ENCODE measurements around the gene VSTM4. TPM values are rescaled to one million over a fixed set of nuclear protein-coding genes. Genes with fewer than 3 reads are reported as not detected.

VSTM4 gene
- polyA plus RNA-seq (2012; ENCODE audit: low read depth, missing spikeins), result 0.06 TPM

GRCh38 chr10:49115015-49115795, at the start of gene VSTM4:
Gene VSTM4, minus strand, starts transcription at chr10:49115522. Its CDS starts 37 bp downstream, at chr10:49115485.
- FAIRE-seq (peak; percentile 40), DNase-seq (ENCODE audit: insufficient read length, low spot score) (peak; percentile 36)

GRCh38 chr10:49164559-49165188, 49.4 kb upstream of the VSTM4 start:
- TF ChIP-seq POLR2A (IDR thresholded peaks at IDR 0.05; ENCODE audit: low read depth, low read length) (no peak), POLR2AphosphoS5 (IDR thresholded peaks at IDR 0.05; ENCODE audit: low read depth, low read length) (no peak), TAF1 (IDR thresholded peaks at IDR 0.05; ENCODE audit: low read depth, low read length) (no peak), PAX5 (IDR thresholded peaks at IDR 0.05; ENCODE audit: insufficient read depth, low read length, severe bottlenecking) (no peak), SPI1 (IDR thresholded peaks at IDR 0.05; ENCODE audit: low read depth, low read length) (no peak), POU2F2 (IDR thresholded peaks at IDR 0.05; ENCODE audit: low read depth, low read length) (0 out of 2 replicates have a peak, but pooled peaks have one; percentile 27)
- FAIRE-seq (peak; percentile 82), DNase-seq (ENCODE audit: insufficient read length, low spot score) (peak; percentile 50)

More at GRCh38 chr10:49115015-49115795, at the start of gene VSTM4:
- TF ChIP-seq SPI1 (IDR thresholded peaks at IDR 0.05; ENCODE audit: low read depth, low read length), result no peak

GRCh38 chr10:49163741-49164140, 48.4 kb upstream of the VSTM4 start:
- FAIRE-seq (no peak), DNase-seq (ENCODE audit: insufficient read length, low spot score) (no peak)
- TF ChIP-seq POLR2AphosphoS5 (IDR thresholded peaks at IDR 0.05; ENCODE audit: low read depth, low read length), result no peak
- no peak for TF ChIP-seq PAX5 (IDR thresholded peaks at IDR 0.05; ENCODE audit: insufficient read depth, low read length, severe bottlenecking)
- TF ChIP-seq TAF1 (IDR thresholded peaks at IDR 0.05; ENCODE audit: low read depth, low read length), result no peak
- no peak for TF ChIP-seq POLR2A (IDR thresholded peaks at IDR 0.05; ENCODE audit: low read depth, low read length)
- no peak for TF ChIP-seq SPI1 (IDR thresholded peaks at IDR 0.05; ENCODE audit: low read depth, low read length)
- TF ChIP-seq POU2F2 (IDR thresholded peaks at IDR 0.05; ENCODE audit: low read depth, low read length), result no peak

- FAIRE-seq (no peak), DNase-seq (ENCODE audit: insufficient read length, low spot score) (no peak)
- TF ChIP-seq POLR2A (IDR thresholded peaks at IDR 0.05; ENCODE audit: low read depth, low read length), result no peak
- no peak for TF ChIP-seq TAF1 (IDR thresholded peaks at IDR 0.05; ENCODE audit: low read depth, low read length)
- TF ChIP-seq PAX5 (IDR thresholded peaks at IDR 0.05; ENCODE audit: insufficient read depth, low read length, severe bottlenecking), result no peak
- no peak for TF ChIP-seq SPI1 (IDR thresholded peaks at IDR 0.05; ENCODE audit: low read depth, low read length)
- TF ChIP-seq POLR2AphosphoS5 (IDR thresholded peaks at IDR 0.05; ENCODE audit: low read depth, low read length), result no peak
- TF ChIP-seq POU2F2 (IDR thresholded peaks at IDR 0.05; ENCODE audit: low read depth, low read length), result no peak
Observed at GRCh38 chr10:49162761-49163310, 47.5 kb upstream of the VSTM4 start.

- DNase-seq (ENCODE audit: insufficient read length, low spot score) (no peak), FAIRE-seq (no peak)
- TF ChIP-seq POU2F2 (IDR thresholded peaks at IDR 0.05; ENCODE audit: low read depth, low read length) (no peak), POLR2AphosphoS5 (IDR thresholded peaks at IDR 0.05; ENCODE audit: low read depth, low read length) (no peak), SPI1 (IDR thresholded peaks at IDR 0.05; ENCODE audit: low read depth, low read length) (no peak), TAF1 (IDR thresholded peaks at IDR 0.05; ENCODE audit: low read depth, low read length) (no peak), PAX5 (IDR thresholded peaks at IDR 0.05; ENCODE audit: insufficient read depth, low read length, severe bottlenecking) (no peak)
Observed at GRCh38 chr10:49162063-49162462, 46.7 kb upstream of the VSTM4 start.

- DNase-seq (ENCODE audit: insufficient read length, low spot score) (no peak), FAIRE-seq (no peak)
- no peak for TF ChIP-seq POU2F2 (IDR thresholded peaks at IDR 0.05; ENCODE audit: low read depth, low read length)
- TF ChIP-seq POLR2AphosphoS5 (IDR thresholded peaks at IDR 0.05; ENCODE audit: low read depth, low read length), result no peak
- TF ChIP-seq TAF1 (IDR thresholded peaks at IDR 0.05; ENCODE audit: low read depth, low read length), result no peak
- TF ChIP-seq PAX5 (IDR thresholded peaks at IDR 0.05; ENCODE audit: insufficient read depth, low read length, severe bottlenecking), result no peak
- TF ChIP-seq POLR2A (IDR thresholded peaks at IDR 0.05; ENCODE audit: low read depth, low read length), result no peak
- no peak for TF ChIP-seq SPI1 (IDR thresholded peaks at IDR 0.05; ENCODE audit: low read depth, low read length)
Observed at GRCh38 chr10:49161411-49161997, 46.2 kb upstream of the VSTM4 start.

- FAIRE-seq, result no peak
- TF ChIP-seq SPI1 (IDR thresholded peaks at IDR 0.05; ENCODE audit: low read depth, low read length), result no peak
- TF ChIP-seq TAF1 (IDR thresholded peaks at IDR 0.05; ENCODE audit: low read depth, low read length), result no peak
- TF ChIP-seq PAX5 (IDR thresholded peaks at IDR 0.05; ENCODE audit: insufficient read depth, low read length, severe bottlenecking), result no peak
- TF ChIP-seq POLR2AphosphoS5 (IDR thresholded peaks at IDR 0.05; ENCODE audit: low read depth, low read length), result no peak
- no peak for TF ChIP-seq POLR2A (IDR thresholded peaks at IDR 0.05; ENCODE audit: low read depth, low read length)
- no peak for TF ChIP-seq POU2F2 (IDR thresholded peaks at IDR 0.05; ENCODE audit: low read depth, low read length)
- no peak for DNase-seq (ENCODE audit: insufficient read length, low spot score)
Observed at GRCh38 chr10:49160814-49161213, 45.5 kb upstream of the VSTM4 start.

- FAIRE-seq, result no peak
- TF ChIP-seq POLR2AphosphoS5 (IDR thresholded peaks at IDR 0.05; ENCODE audit: low read depth, low read length) (no peak), POLR2A (IDR thresholded peaks at IDR 0.05; ENCODE audit: low read depth, low read length) (no peak), PAX5 (IDR thresholded peaks at IDR 0.05; ENCODE audit: insufficient read depth, low read length, severe bottlenecking) (no peak), TAF1 (IDR thresholded peaks at IDR 0.05; ENCODE audit: low read depth, low read length) (no peak), SPI1 (IDR thresholded peaks at IDR 0.05; ENCODE audit: low read depth, low read length) (no peak), POU2F2 (IDR thresholded peaks at IDR 0.05; ENCODE audit: low read depth, low read length) (no peak)
- no peak for DNase-seq (ENCODE audit: insufficient read length, low spot score)
Observed at GRCh38 chr10:49160110-49160509, 44.8 kb upstream of the VSTM4 start.

- no peak for DNase-seq (ENCODE audit: insufficient read length, low spot score)
- FAIRE-seq, result no peak
- TF ChIP-seq POLR2AphosphoS5 (IDR thresholded peaks at IDR 0.05; ENCODE audit: low read depth, low read length) (no peak), POU2F2 (IDR thresholded peaks at IDR 0.05; ENCODE audit: low read depth, low read length) (no peak), SPI1 (IDR thresholded peaks at IDR 0.05; ENCODE audit: low read depth, low read length) (no peak), PAX5 (IDR thresholded peaks at IDR 0.05; ENCODE audit: insufficient read depth, low read length, severe bottlenecking) (no peak), TAF1 (IDR thresholded peaks at IDR 0.05; ENCODE audit: low read depth, low read length) (no peak), POLR2A (IDR thresholded peaks at IDR 0.05; ENCODE audit: low read depth, low read length) (no peak)
Observed at GRCh38 chr10:49158915-49159314, 43.6 kb upstream of the VSTM4 start.
